Endothelial cell of umbilical vein (primary cell): ENCODE data around the gene ST8SIA6. TPM values are rescaled to one million over a fixed set of nuclear protein-coding genes. Genes with fewer than 3 reads are reported as not detected.

Experiments
- BruUV-seq: library from RNA; stranded (reverse); fragments of 400-500 nt; replicated peaks from 2 replicates; lab custom pipeline; 2021; lab: Mats Ljungman, UMichigan
- CTCF ChIA-PET: fragments of 300-600, 350-600 bp; sonication (Branson Sonifier 250); formaldehyde crosslinking; loops from one replicate; lab custom pipeline; 2021; ENCODE audit warnings: antibody characterized with exemption, inconsistent platforms; lab: Charles Lee
- POLR2A ChIA-PET: fragments of 300-600, 350-600 bp; sonication (Branson Sonifier 250); formaldehyde crosslinking; loops from one replicate; lab custom pipeline; 2021; ENCODE audit warnings: antibody characterized with exemption, inconsistent platforms; lab: Charles Lee
- DNase-seq: peaks from one replicate; pipeline ENCODE4 v3.0.0-alpha.2; 2011; ENCODE audit warnings: low read depth, low spot score
- FAIRE-seq: peaks from 2 replicates; lab custom pipeline; 2011; peaks lifted over from hg19 to GRCh38; lab: Jason Lieb, UNC
- H2AFZ ChIP-seq: 2 replicates; pipeline ENCODE4 v1.6.0; 2012; ENCODE audit warnings: low read depth, low read length, control low read depth, inconsistent platforms
- H3K27ac ChIP-seq: 2 replicates; pipeline ENCODE4 v1.5.1; 2011; ENCODE audit warnings: low read depth, mild to moderate bottlenecking, control low read depth, low read length, moderate library complexity; ENCODE audit not compliant: insufficient read depth
- H3K27me3 ChIP-seq, 2 experiments: 2 replicates each; pipeline versions ENCODE4 v1.6.0 to v1.6.1; 2011; ENCODE audit warnings: low read length in 2 of 2, mixed read lengths in 1 of 2; ENCODE audit not compliant: control insufficient read depth in 2 of 2, insufficient read depth in 2 of 2
- H3K36me3 ChIP-seq, 2 experiments: 2 replicates in 1 of 2; 3 replicates in 1 of 2; pipeline ENCODE4 v1.5.1; 2011; ENCODE audit warnings: low read length in 2 of 2, mild to moderate bottlenecking in 1 of 2, moderate library complexity in 1 of 2; ENCODE audit not compliant: control insufficient read depth in 2 of 2, insufficient read depth in 2 of 2; ENCODE audit errors: extremely low read depth in 1 of 2
- H3K4me1 ChIP-seq: 3 replicates; pipeline ENCODE4 v1.5.1; 2011; ENCODE audit warnings: mild to moderate bottlenecking, low read length; ENCODE audit not compliant: control insufficient read depth, insufficient read depth; ENCODE audit errors: extremely low read depth
- H3K4me2 ChIP-seq: 2 replicates; pipeline ENCODE4 v1.6.1; 2011; ENCODE audit warnings: low read length, control low read depth, mixed read lengths; ENCODE audit not compliant: insufficient read depth
- H3K4me3 ChIP-seq, 3 experiments: fragments of 200-600 bp in 1 of 3; sonication (generic), shearing (Covaris generic) in 1 of 3; replicated peaks in 1 of 3; 2 replicates each; pipeline ENCODE4 v1.5.1; 2011 to 2016; ENCODE audit warnings: control low read depth in 3 of 3, low read length in 3 of 3, mild to moderate bottlenecking in 2 of 3, inconsistent platforms in 1 of 3, low read depth in 1 of 3, moderate library complexity in 1 of 3; ENCODE audit not compliant: insufficient read depth in 1 of 3
- H3K79me2 ChIP-seq: 2 replicates; pipeline ENCODE4 v1.6.0; 2012; ENCODE audit warnings: low read length, inconsistent platforms; ENCODE audit not compliant: control insufficient read depth, insufficient read depth
- H3K9ac ChIP-seq: replicated peaks from 2 replicates; pipeline ENCODE3; 2011; ENCODE audit warnings: low read length, control low read depth; ENCODE audit not compliant: insufficient read depth; ENCODE audit errors: extremely low read depth
- H3K9me1 ChIP-seq: replicated peaks from 3 replicates; pipeline ENCODE4 v1.6.0; 2011; ENCODE audit warnings: mild to moderate bottlenecking, low read length; ENCODE audit not compliant: control insufficient read depth, insufficient read depth; ENCODE audit errors: extremely low read depth
- H3K9me3 ChIP-seq: replicated peaks from 2 replicates; pipeline ENCODE4 v1.5.1; 2012; ENCODE audit warnings: low read length, inconsistent platforms; ENCODE audit not compliant: control insufficient read depth, insufficient read depth
- H4K20me1 ChIP-seq: replicated peaks from 2 replicates; pipeline ENCODE3; 2011; ENCODE audit warnings: mild to moderate bottlenecking, low read length; ENCODE audit not compliant: control insufficient read depth, insufficient read depth; ENCODE audit errors: extremely low read depth
- EZH2 ChIP-seq: IDR thresholded peaks from 2 replicates; pipeline ENCODE4 v1.6.1; 2012; ENCODE audit warnings: borderline replicate concordance, low read depth, mild to moderate bottlenecking, moderate library complexity, low read length, inconsistent platforms; ENCODE audit not compliant: severe bottlenecking
- FOS ChIP-seq: IDR thresholded peaks from 2 replicates; pipeline ENCODE4 v1.6.1; 2011; ENCODE audit warnings: mild to moderate bottlenecking, low read length, moderate library complexity, borderline replicate concordance; ENCODE audit not compliant: insufficient read depth
- GATA2 ChIP-seq: IDR thresholded peaks from 2 replicates; pipeline ENCODE4 v1.7.0; 2011; ENCODE audit warnings: low read depth, mild to moderate bottlenecking, moderate library complexity, mixed read lengths, low read length; ENCODE audit not compliant: insufficient read length, insufficient read depth
- JUN ChIP-seq: IDR thresholded peaks from 2 replicates; pipeline ENCODE4 v1.6.1; 2011; ENCODE audit warnings: borderline replicate concordance, low read depth; ENCODE audit not compliant: insufficient read length, insufficient read depth
- MYC ChIP-seq: IDR thresholded peaks from one replicate; pipeline ENCODE4 v1.6.1; 2011; ENCODE audit warnings: mild to moderate bottlenecking, low read depth, low read length
- POLR2A ChIP-seq: IDR thresholded peaks from 2 replicates; pipeline ENCODE4 v1.6.1; 2012; ENCODE audit warnings: low read depth, mild to moderate bottlenecking, control low read depth, low read length
- POLR2AphosphoS5 ChIP-seq: IDR thresholded peaks from 2 replicates; pipeline ENCODE4 v1.6.1; 2012; ENCODE audit warnings: low read depth, mild to moderate bottlenecking, control low read depth, low read length, moderate library complexity; ENCODE audit not compliant: insufficient read depth
- dilution Hi-C: fragments of 300-500 bp; cut with MboI; formaldehyde crosslinking; loops from one replicate; pipeline ENCODE4 v1.15.0; 2019; ENCODE audit warnings: low sequenced_read_pairs; ENCODE audit not compliant: extremely low pct_ligation_motif_present
- intact Hi-C: fragments of 100-400 bp; cut with micrococcal nuclease; formaldehyde crosslinking; loops from one replicate; pipeline ENCODE4 v1.10.0; 2022
- polyA plus RNA-seq, 4 experiments: library from polyadenylated mRNA; depleted of rRNA in 3 of 4; stranded (reverse) in 3 of 4; unstranded in 1 of 4; fragments of >200 nt; gene quantifications; 2 replicates each; pipeline versions ENCODE4 v1.2.1 to v1.2.3, GENCODE V29; 2011 to 2012; ENCODE audit warnings: missing spikeins in 1 of 4
- total RNA-seq: library from RNA; stranded (reverse); gene quantifications from 2 replicates; pipeline ENCODE4 v1.2.3, GENCODE V29; 2021
- TF ChIP-seq, protein P1 (sequence below), 2 donors: IDR thresholded peaks; 1 replicate in 1 of 2; 2 replicates in 1 of 2; pipeline ENCODE4 v1.5.1; 2011; ENCODE audit warnings: low read length in 2 of 2, mild to moderate bottlenecking in 2 of 2, moderate library complexity in 2 of 2, control low read depth in 1 of 2, inconsistent platforms in 1 of 2, low read depth in 1 of 2; ENCODE audit not compliant: insufficient read depth in 1 of 2; ENCODE audit errors: extremely low read depth in 1 of 2
- TF ChIP-seq, protein P2 (sequence below): IDR thresholded peaks from 2 replicates; pipeline ENCODE4 v1.6.1; 2011; ENCODE audit not compliant: insufficient read depth, insufficient read length

ST8SIA6 gene
- total and polyA plus RNA-seq, 2 donors (not counting 3 experiments of a cell fraction or from before 2014, with no cell fraction given) = 0.40 to 0.51 TPM

DNA sequence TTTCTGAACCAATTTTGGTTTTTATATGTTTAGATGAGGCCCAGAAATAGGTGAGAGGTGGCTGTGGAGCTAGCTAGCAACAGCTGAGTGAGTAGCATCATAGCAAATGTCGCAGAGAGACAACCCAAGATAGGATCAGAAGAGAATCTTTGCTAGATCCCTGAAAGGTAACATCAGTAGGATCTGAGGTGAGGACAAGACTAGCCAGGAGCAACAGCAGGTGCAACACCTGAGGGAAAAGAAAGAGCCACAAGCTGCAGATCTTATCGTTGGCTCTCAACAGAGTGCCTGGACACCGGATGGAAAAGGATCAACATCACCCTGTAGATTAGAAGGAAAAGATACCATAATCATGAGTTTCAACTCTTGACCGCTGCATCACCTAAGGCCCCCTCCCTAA, 4.4 kb downstream of the ST8SIA6 start:
- H4K20me1 ChIP-seq = no peaks in the 10 kb centered on the region
- no peak overlapping the region for H3K4me2 ChIP-seq
- H3K9me1 ChIP-seq = no peaks in the 10 kb centered on the region
- no peak overlapping the region for H3K9ac ChIP-seq
- intact Hi-C loops (no loop called here), dilution Hi-C loops (no loop called here)
- no peak overlapping the region for H3K27ac ChIP-seq
- no peaks in the 10 kb centered on the region for H3K36me3 ChIP-seq
- TF ChIP-seq EZH2 = no peak
- no TSS peak for BruUV-seq
- FAIRE-seq (no peak), DNase-seq (no peak)
- no peak overlapping the region for H2AFZ ChIP-seq
- peaks cover 15% of the 10 kb centered on the region for H3K4me1 ChIP-seq
- ChIA-PET POLR2A (no interaction called here), CTCF (interaction anchor here (1.3 kb wide), 2 partner anchors 14 to 41 kb away, joined by 3 to 4 read pairs; no protein-coding TSS in a partner anchor)
- no peak overlapping the region for H3K4me3 ChIP-seq
- peaks cover 7% of the 10 kb centered on the region for H3K9me3 ChIP-seq
- no peaks in the 10 kb centered on the region for H3K27me3 ChIP-seq
- H3K79me2 ChIP-seq = no peaks in the 10 kb centered on the region

DNA sequence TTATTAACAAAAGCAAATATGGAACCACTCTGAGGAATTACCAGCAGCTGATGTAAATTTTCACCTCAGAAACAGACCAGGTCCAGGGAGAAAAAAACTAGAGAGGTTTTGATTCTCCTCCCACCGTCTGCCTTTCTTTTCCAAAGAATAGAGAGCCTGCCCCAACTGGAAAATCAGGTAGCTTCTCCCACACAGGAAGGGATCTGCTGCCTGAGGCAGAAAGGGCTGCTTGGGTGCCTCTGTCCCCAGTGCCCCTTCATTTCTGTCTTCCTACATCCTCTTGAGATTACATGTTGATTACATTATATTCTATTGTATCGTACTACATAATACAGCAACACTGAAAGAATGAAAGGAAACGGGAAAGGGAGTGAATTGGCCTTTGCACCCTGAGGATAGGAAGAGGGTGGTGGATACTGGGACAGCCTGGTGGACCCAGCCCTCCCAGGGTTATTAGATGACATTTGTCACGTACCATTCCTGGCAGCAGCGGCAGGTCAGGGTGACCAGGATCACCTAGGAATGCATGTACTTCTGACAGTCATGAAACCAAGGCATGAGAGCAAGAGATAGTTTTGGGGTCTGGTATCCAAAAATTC, 8.9 kb downstream of the ST8SIA6 start:
- no TSS peak for BruUV-seq
- H2AFZ ChIP-seq = peak overlapping the region; percentile 46
- no peak overlapping the region for H3K9ac ChIP-seq
- dilution Hi-C loops (no loop called here), intact Hi-C loops (no loop called here)
- no peaks in the 10 kb centered on the region for H4K20me1 ChIP-seq
- peak; percentile 46 for FAIRE-seq
- ChIA-PET POLR2A (no interaction called here), CTCF (interaction anchor here (1.6 kb wide), 1 partner anchor 36 kb away, joined by 8 read pairs; no protein-coding TSS in a partner anchor)
- TF ChIP-seq, protein P1, sequence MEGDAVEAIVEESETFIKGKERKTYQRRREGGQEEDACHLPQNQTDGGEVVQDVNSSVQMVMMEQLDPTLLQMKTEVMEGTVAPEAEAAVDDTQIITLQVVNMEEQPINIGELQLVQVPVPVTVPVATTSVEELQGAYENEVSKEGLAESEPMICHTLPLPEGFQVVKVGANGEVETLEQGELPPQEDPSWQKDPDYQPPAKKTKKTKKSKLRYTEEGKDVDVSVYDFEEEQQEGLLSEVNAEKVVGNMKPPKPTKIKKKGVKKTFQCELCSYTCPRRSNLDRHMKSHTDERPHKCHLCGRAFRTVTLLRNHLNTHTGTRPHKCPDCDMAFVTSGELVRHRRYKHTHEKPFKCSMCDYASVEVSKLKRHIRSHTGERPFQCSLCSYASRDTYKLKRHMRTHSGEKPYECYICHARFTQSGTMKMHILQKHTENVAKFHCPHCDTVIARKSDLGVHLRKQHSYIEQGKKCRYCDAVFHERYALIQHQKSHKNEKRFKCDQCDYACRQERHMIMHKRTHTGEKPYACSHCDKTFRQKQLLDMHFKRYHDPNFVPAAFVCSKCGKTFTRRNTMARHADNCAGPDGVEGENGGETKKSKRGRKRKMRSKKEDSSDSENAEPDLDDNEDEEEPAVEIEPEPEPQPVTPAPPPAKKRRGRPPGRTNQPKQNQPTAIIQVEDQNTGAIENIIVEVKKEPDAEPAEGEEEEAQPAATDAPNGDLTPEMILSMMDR (IDR thresholded peaks at IDR 0.05; ENCODE audit: extremely low read depth in 1 of 2, insufficient read depth in 1 of 2, low read depth in 1 of 2, low read length in 2 of 2) = no peak
- TF ChIP-seq MYC (no peak), POLR2AphosphoS5 (no peak), JUN (no peak), FOS (no peak), GATA2 (no peak), EZH2 (no peak), POLR2A (no peak)
- TF ChIP-seq, protein P2, sequence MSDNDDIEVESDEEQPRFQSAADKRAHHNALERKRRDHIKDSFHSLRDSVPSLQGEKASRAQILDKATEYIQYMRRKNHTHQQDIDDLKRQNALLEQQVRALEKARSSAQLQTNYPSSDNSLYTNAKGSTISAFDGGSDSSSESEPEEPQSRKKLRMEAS = no peak
- H3K36me3 ChIP-seq = no peaks in the 10 kb centered on the region
- no peak overlapping the region for H3K4me3 ChIP-seq
- peaks cover 8% of the 10 kb centered on the region for H3K4me1 ChIP-seq
- H3K9me3 ChIP-seq = peaks cover 7% of the 10 kb centered on the region
- no peak overlapping the region for H3K27ac ChIP-seq
- H3K4me2 ChIP-seq = peak overlapping the region; percentile 17
- no peaks in the 10 kb centered on the region for H3K27me3 ChIP-seq
- no peaks in the 10 kb centered on the region for H3K79me2 ChIP-seq
- H3K9me1 ChIP-seq = no peaks in the 10 kb centered on the region
- no peak for DNase-seq
